Calu3 (cell line): ENCODE measurements around the gene CYSTM1. TPM values are rescaled to one million over a fixed set of nuclear protein-coding genes. Genes with fewer than 3 reads are reported as not detected.

Experiments
- BruUV-seq: library from RNA; stranded (reverse); fragments of 400-500 nt; replicated peaks from 2 replicates; lab custom pipeline; 2021; lab: Mats Ljungman, UMichigan
- CTCF ChIA-PET: fragments of 300-600 bp; sonication (Branson Sonifier 250); formaldehyde crosslinking; loops from one replicate; lab custom pipeline; 2022; ENCODE audit warnings: antibody characterized with exemption; lab: Charles Lee
- DNase-seq: peaks from one replicate; pipeline ENCODE4 v3.0.0; 2022
- H3K27ac Mint-ChIP-seq: one replicate; pipeline ENCODE4 v1.8.0; 2022; ENCODE audit warnings: mixed read lengths; ENCODE audit not compliant: unreplicated experiment
- H3K27me3 Mint-ChIP-seq: one replicate; pipeline ENCODE4 v1.8.0; 2022; ENCODE audit warnings: mixed read lengths; ENCODE audit not compliant: unreplicated experiment
- H3K36me3 Mint-ChIP-seq: one replicate; pipeline ENCODE4 v1.8.0; 2022; ENCODE audit warnings: mild to moderate bottlenecking, moderate library complexity, mixed read lengths; ENCODE audit not compliant: insufficient read depth, unreplicated experiment
- H3K4me1 Mint-ChIP-seq: one replicate; pipeline ENCODE4 v1.8.0; 2022; ENCODE audit warnings: mild to moderate bottlenecking, low read depth, mixed read lengths; ENCODE audit not compliant: unreplicated experiment
- H3K4me3 Mint-ChIP-seq: one replicate; pipeline ENCODE4 v1.8.0; 2022; ENCODE audit warnings: mild to moderate bottlenecking, low read depth, moderate library complexity, mixed read lengths; ENCODE audit not compliant: unreplicated experiment
- H3K9me3 Mint-ChIP-seq: one replicate; pipeline ENCODE4 v1.8.0; 2022; ENCODE audit warnings: low read depth, mixed read lengths; ENCODE audit not compliant: unreplicated experiment
- intact Hi-C: fragments of 100-400 bp; cut with micrococcal nuclease; formaldehyde crosslinking; loops from one replicate; pipeline ENCODE4 v1.10.0; 2022; ENCODE audit not compliant: unreplicated experiment
- total RNA-seq: library from RNA; stranded (reverse); gene quantifications from 2 replicates; pipeline ENCODE4 v1.2.3, GENCODE V29; 2022
- TF ChIP-seq, protein P1 (sequence below): fragments of 200-600 bp; IDR thresholded peaks from one replicate; pipeline ENCODE4 v1.8.0; 2022; ENCODE audit warnings: antibody characterized with exemption; ENCODE audit not compliant: unreplicated experiment

CYSTM1 gene
- total RNA-seq, 1 experiment from 2014 or later, result 198 TPM

DNA sequence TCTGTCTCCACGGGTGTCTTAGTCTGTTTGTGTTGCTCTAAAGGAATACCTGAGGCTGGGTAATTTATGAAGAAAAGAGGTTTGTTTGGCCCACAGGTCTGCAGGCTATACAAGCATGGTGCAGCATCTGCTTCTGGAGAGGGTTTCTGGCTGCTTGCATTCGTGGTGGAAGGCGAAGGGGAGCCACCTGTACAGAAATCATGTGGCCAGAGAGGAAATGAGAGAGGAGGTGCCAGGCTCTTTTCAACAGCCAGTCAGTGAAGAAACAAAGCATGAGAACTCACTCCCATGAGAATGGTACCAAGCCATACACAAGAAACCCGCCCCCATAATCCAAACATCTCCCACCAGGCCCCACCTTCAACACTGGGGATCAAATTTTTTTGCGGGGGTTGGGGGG lies 74.5 kb downstream of the CYSTM1 start:
- no TSS peak for BruUV-seq

DNA sequence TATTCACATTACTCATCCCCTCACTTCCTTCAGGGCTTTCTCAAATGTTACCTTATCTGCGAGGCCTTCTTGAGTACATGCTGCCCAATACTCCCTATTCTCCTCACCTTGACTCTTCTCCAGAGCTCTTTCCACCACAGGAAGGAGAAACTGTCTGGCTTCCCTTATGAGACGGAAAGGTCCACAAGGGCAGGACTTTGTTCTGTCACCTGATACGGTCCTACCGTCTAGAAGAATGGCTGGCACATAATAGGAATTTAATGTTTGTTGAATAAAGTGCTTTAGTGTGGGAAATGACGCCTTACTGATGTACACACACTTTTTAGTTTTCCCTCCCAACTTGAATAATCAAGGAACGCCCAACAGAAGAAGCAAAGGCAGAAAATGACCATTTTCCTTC lies 75.4 kb downstream of the CYSTM1 start:
- Mint-ChIP-seq H3K4me1 (peaks cover 26% of the 10 kb centered on the region), H3K27me3 (no peaks in the 10 kb centered on the region), H3K27ac (peak overlapping the region; percentile 5), H3K9me3 (no peaks in the 10 kb centered on the region), H3K4me3 (no peak overlapping the region), H3K36me3 (peaks cover 48% of the 10 kb centered on the region)
- TF ChIP-seq, protein P1, sequence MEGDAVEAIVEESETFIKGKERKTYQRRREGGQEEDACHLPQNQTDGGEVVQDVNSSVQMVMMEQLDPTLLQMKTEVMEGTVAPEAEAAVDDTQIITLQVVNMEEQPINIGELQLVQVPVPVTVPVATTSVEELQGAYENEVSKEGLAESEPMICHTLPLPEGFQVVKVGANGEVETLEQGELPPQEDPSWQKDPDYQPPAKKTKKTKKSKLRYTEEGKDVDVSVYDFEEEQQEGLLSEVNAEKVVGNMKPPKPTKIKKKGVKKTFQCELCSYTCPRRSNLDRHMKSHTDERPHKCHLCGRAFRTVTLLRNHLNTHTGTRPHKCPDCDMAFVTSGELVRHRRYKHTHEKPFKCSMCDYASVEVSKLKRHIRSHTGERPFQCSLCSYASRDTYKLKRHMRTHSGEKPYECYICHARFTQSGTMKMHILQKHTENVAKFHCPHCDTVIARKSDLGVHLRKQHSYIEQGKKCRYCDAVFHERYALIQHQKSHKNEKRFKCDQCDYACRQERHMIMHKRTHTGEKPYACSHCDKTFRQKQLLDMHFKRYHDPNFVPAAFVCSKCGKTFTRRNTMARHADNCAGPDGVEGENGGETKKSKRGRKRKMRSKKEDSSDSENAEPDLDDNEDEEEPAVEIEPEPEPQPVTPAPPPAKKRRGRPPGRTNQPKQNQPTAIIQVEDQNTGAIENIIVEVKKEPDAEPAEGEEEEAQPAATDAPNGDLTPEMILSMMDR, result no peak
- DNase-seq, result no peak
- no TSS peak for BruUV-seq
- CTCF ChIA-PET, result interaction anchor here (5.8 kb wide), 1 partner anchor 95 kb away, joined by 37 read pairs; the partner anchor contains the start of gene HBEGF
- intact Hi-C loops, result no loop called here

More for the DNA sequence above, 74.5 kb downstream of the CYSTM1 start:
- no peak overlapping the region for H3K4me3 Mint-ChIP-seq
- no peaks in the 10 kb centered on the region for H3K27me3 Mint-ChIP-seq
- no peaks in the 10 kb centered on the region for H3K9me3 Mint-ChIP-seq
- H3K36me3 Mint-ChIP-seq, result peaks cover 56% of the 10 kb centered on the region
- TF ChIP-seq, protein P1, result no peak
- CTCF ChIA-PET, result interaction anchor here (5.8 kb wide), 1 partner anchor 96 kb away, joined by 37 read pairs; the partner anchor contains the start of gene HBEGF
- no peak overlapping the region for H3K27ac Mint-ChIP-seq
- intact Hi-C loops, result no loop called here
- H3K4me1 Mint-ChIP-seq, result peaks cover 35% of the 10 kb centered on the region
- no peak for DNase-seq

DNA sequence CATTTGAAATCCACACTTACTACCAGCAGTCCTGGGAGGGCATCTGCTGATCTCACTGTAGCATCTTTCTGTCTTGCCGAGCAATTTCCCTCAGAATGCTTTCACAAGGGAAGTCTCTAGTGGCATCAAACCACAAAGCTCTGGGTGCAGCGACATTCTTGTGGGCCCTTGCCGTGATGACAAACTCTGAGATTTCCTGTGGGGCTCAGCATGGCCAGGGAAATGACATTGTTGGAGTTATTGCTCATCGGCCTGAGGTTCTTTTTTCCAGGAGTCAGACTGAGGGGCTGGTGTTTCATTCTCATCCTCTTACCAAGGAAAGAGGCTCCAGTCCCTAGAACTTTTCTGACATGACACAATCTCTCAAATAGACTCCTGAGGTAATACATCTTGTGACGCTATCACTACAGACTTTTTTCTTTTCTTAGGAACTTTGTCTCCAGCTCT lies 76.6 kb downstream of the CYSTM1 start:
- BruUV-seq, result no TSS peak
- CTCF ChIA-PET, result interaction anchor here (1.0 to 5.8 kb wide), 3 partner anchors 11 to 107 kb away, joined by 4 to 37 read pairs (median 5); partner anchors contain the start of gene HBEGF
- Mint-ChIP-seq H3K27me3 (no peaks in the 10 kb centered on the region), H3K4me1 (peaks cover 26% of the 10 kb centered on the region), H3K36me3 (peaks cover 37% of the 10 kb centered on the region), H3K9me3 (no peaks in the 10 kb centered on the region), H3K4me3 (peak overlapping the region; percentile 2), H3K27ac (peak overlapping the region; percentile 51)
- intact Hi-C loops, result no loop called here
- DNase-seq, result peak; percentile 47
- TF ChIP-seq, protein P1, result no peak

DNA sequence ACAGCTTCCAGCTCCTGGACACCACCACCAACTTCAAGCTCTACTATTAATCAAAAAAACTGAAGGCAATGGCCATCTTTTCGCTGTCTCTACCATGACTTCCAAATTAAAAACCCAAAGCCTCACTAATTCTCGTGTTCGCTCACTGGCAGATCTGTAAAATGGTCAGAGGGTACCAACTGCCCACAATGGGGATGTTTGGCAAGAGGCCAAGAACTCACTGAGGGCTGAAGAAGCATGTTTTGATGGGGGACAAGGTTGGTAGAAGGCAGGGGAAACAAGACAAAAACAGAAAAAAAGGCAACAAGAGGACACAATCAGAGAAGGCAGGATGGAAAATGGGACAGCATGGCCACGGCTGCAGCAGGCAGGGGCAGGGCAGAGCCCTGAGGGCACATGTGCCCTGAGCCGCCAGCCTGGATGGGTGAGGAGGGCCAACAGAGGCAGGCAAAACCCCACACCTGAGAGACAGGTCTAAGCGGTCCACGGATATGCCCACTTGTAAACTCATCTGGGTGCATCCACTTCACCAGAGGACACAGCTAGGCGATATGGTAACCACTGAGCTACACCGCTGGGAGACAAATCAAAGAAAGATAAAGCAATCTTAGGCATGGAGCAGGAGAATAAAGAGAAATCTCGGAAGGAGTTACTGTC lies 77.6 kb downstream of the CYSTM1 start:
- H3K27ac Mint-ChIP-seq, result peak overlapping the region; percentile 51

More for the DNA sequence above, 77.6 kb downstream of the CYSTM1 start:
- Mint-ChIP-seq H3K36me3 (peaks cover 35% of the 10 kb centered on the region), H3K9me3 (no peaks in the 10 kb centered on the region), H3K4me1 (peaks cover 26% of the 10 kb centered on the region), H3K4me3 (peak overlapping the region; percentile 2), H3K27me3 (no peaks in the 10 kb centered on the region)
- no TSS peak for BruUV-seq
- intact Hi-C loops, result no loop called here
- DNase-seq, result no peak
- TF ChIP-seq, protein P1, result no peak
- CTCF ChIA-PET, result interaction anchor here (0.6 to 5.8 kb wide), 6 partner anchors 8 to 458 kb away, joined by 3 to 37 read pairs (median 4); partner anchors contain the start of gene HBEGF
